ENCODE data around the gene PLEKHG2. TPM values are rescaled to one million over a fixed set of nuclear protein-coding genes. Genes with fewer than 3 reads are reported as not detected.

The PLEKHG2 gene
- polyA plus RNA-seq, 1 experiment = 20.6 TPM

GRCh38 chr19:39369200-39369599 is 43.3 kb upstream of the PLEKHG2 start:
- ChIA-PET POLR2A (no interaction called here), CTCF (interaction anchor here (0.5 to 1.7 kb wide), 4 partner anchors 13 to 407 kb away, joined by 3 to 6 read pairs (median 4); no protein-coding TSS in a partner anchor)
- Histone ChIP-seq H3K27me3 (ENCODE audit: control insufficient read depth, insufficient read depth, low read length) (no peaks in the 10 kb centered on the region), H3K4me3 (ENCODE audit: low read depth, low read length) (no peak overlapping the region), H3K36me3 (ENCODE audit: control insufficient read depth, insufficient read depth, low read length) (peaks cover 19% of the 10 kb centered on the region)
- no peak for TF ChIP-seq CTCF (IDR thresholded peaks at IDR 0.05; ENCODE audit: insufficient read depth, low read depth, low read length)
- no peak for DNase-seq (ENCODE audit: low read depth)

- ChIA-PET CTCF (interaction anchor here (1.7 kb wide), 1 partner anchor 20 kb away, joined by 6 read pairs; no protein-coding TSS in a partner anchor), POLR2A (no interaction called here)
- no peak overlapping the region for H3K4me3 ChIP-seq (ENCODE audit: low read depth, low read length)
- TF ChIP-seq CTCF (IDR thresholded peaks at IDR 0.05; ENCODE audit: insufficient read depth, low read depth, low read length) = no peak
- no peaks in the 10 kb centered on the region for H3K27me3 ChIP-seq (ENCODE audit: control insufficient read depth, insufficient read depth, low read length)
- DNase-seq (ENCODE audit: low read depth) = no peak
- peaks cover 22% of the 10 kb centered on the region for H3K36me3 ChIP-seq (ENCODE audit: control insufficient read depth, insufficient read depth, low read length)
Observed at GRCh38 chr19:39370735-39371134, 41.7 kb upstream of the PLEKHG2 start.

- TF ChIP-seq CTCF (IDR thresholded peaks at IDR 0.05; ENCODE audit: insufficient read depth, low read depth, low read length) = no peak
- Histone ChIP-seq H3K4me3 (ENCODE audit: low read depth, low read length) (no peak overlapping the region), H3K27me3 (ENCODE audit: control insufficient read depth, insufficient read depth, low read length) (no peaks in the 10 kb centered on the region), H3K36me3 (ENCODE audit: control insufficient read depth, insufficient read depth, low read length) (peaks cover 36% of the 10 kb centered on the region)
- CTCF ChIA-PET = interaction anchor here (1.0 to 1.3 kb wide), 3 partner anchors 9 to 40 kb away, joined by 3 to 4 read pairs (median 3); no protein-coding TSS in a partner anchor
- DNase-seq (ENCODE audit: low read depth) = peak; percentile 89
- POLR2A ChIA-PET = interaction anchor here (0.6 to 0.9 kb wide), 2 partner anchors 9 to 36 kb away, joined by 3 read pairs; no protein-coding TSS in a partner anchor
Observed at GRCh38 chr19:39372047-39372802, 40.2 kb upstream of the PLEKHG2 start.

GRCh38 chr19:39372941-39373340 is 39.5 kb upstream of the PLEKHG2 start:
- H3K27me3 ChIP-seq (ENCODE audit: control insufficient read depth, insufficient read depth, low read length) = no peaks in the 10 kb centered on the region
- no peak overlapping the region for H3K4me3 ChIP-seq (ENCODE audit: low read depth, low read length)
- DNase-seq (ENCODE audit: low read depth) = no peak
- CTCF ChIA-PET = interaction anchor here (1.0 to 1.3 kb wide), 4 partner anchors 9 to 39 kb away, joined by 3 to 4 read pairs (median 3); no protein-coding TSS in a partner anchor
- POLR2A ChIA-PET = interaction anchor here (0.6 to 0.9 kb wide), 2 partner anchors 10 to 36 kb away, joined by 3 read pairs; no protein-coding TSS in a partner anchor
- peaks cover 43% of the 10 kb centered on the region for H3K36me3 ChIP-seq (ENCODE audit: control insufficient read depth, insufficient read depth, low read length)
- TF ChIP-seq CTCF (IDR thresholded peaks at IDR 0.05; ENCODE audit: insufficient read depth, low read depth, low read length) = no peak

- CTCF ChIA-PET = interaction anchor here (1.4 to 1.5 kb wide), 2 partner anchors 22 to 48 kb away, joined by 3 to 10 read pairs; no protein-coding TSS in a partner anchor
- no peak for DNase-seq (ENCODE audit: low read depth)
- TF ChIP-seq CTCF (IDR thresholded peaks at IDR 0.05; ENCODE audit: insufficient read depth, low read depth, low read length) = no peak
- POLR2A ChIA-PET = no interaction called here
- Histone ChIP-seq H3K27me3 (ENCODE audit: control insufficient read depth, insufficient read depth, low read length) (no peaks in the 10 kb centered on the region), H3K4me3 (ENCODE audit: low read depth, low read length) (no peak overlapping the region), H3K36me3 (ENCODE audit: control insufficient read depth, insufficient read depth, low read length) (peaks cover 57% of the 10 kb centered on the region)
Observed at GRCh38 chr19:39375929-39376328, 36.5 kb upstream of the PLEKHG2 start.
